Keratinocyte (primary cell): ENCODE measurements around the gene AFDN.

Experiments used
- EZH2 ChIP-seq: IDR thresholded peaks from one replicate; pipeline ENCODE4 v1.6.1; 2012; ENCODE audit warnings: inconsistent platforms, mild to moderate bottlenecking, low read length, moderate library complexity
- TF ChIP-seq, protein P1 (sequence below), 3 experiments: IDR thresholded peaks in 1 of 3; conservative IDR thresholded peaks in 1 of 3; optimal IDR thresholded peaks in 1 of 3; 2 replicates in 2 of 3; 3 replicates in 1 of 3; pipeline versions ENCODE3 to v1.5.1; 2011; ENCODE audit warnings: low read length in 3 of 3, mild to moderate bottlenecking in 3 of 3, moderate library complexity in 2 of 3, control low read depth in 1 of 3, inconsistent platforms in 1 of 3; ENCODE audit not compliant: insufficient read depth in 2 of 3; ENCODE audit errors: extremely low read depth in 1 of 3

GRCh38 chr6:167906899-167907298, 80.2 kb downstream of the AFDN start:
- TF ChIP-seq, protein P1, sequence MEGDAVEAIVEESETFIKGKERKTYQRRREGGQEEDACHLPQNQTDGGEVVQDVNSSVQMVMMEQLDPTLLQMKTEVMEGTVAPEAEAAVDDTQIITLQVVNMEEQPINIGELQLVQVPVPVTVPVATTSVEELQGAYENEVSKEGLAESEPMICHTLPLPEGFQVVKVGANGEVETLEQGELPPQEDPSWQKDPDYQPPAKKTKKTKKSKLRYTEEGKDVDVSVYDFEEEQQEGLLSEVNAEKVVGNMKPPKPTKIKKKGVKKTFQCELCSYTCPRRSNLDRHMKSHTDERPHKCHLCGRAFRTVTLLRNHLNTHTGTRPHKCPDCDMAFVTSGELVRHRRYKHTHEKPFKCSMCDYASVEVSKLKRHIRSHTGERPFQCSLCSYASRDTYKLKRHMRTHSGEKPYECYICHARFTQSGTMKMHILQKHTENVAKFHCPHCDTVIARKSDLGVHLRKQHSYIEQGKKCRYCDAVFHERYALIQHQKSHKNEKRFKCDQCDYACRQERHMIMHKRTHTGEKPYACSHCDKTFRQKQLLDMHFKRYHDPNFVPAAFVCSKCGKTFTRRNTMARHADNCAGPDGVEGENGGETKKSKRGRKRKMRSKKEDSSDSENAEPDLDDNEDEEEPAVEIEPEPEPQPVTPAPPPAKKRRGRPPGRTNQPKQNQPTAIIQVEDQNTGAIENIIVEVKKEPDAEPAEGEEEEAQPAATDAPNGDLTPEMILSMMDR (optimal IDR thresholded peaks at IDR 0.05 in 1 of 3, IDR thresholded peaks at IDR 0.05 in 1 of 3, conservative IDR thresholded peaks at IDR 0.05 in 1 of 3; ENCODE audit: extremely low read depth in 1 of 3, insufficient read depth in 2 of 3, low read length in 3 of 3) = no peak
- no peak for TF ChIP-seq EZH2
